GM13977 (cell line): ENCODE results near the gene CHST15.

Experiments used
- DNase-seq: peaks from one replicate; pipeline ENCODE4 v3.0.0; 2012; ENCODE audit warnings: low spot score
- CTCF ChIP-seq: IDR thresholded peaks from 2 replicates; pipeline ENCODE4 v1.5.1; 2012; ENCODE audit warnings: mild to moderate bottlenecking, control low read depth; ENCODE audit not compliant: insufficient read depth; ENCODE audit errors: extremely low read depth, missing control alignments
- in situ Hi-C: fragments of 300-500 bp; cut with MboI; formaldehyde crosslinking; loops from one replicate; pipeline ENCODE4 v1.12.0; 2022; ENCODE audit warnings: low sequenced_read_pairs, low pct_unique_long_range_greater_than_20kb, mixed read lengths, inconsistent platforms; ENCODE audit not compliant: unreplicated experiment

The CHST15 gene

DNA sequence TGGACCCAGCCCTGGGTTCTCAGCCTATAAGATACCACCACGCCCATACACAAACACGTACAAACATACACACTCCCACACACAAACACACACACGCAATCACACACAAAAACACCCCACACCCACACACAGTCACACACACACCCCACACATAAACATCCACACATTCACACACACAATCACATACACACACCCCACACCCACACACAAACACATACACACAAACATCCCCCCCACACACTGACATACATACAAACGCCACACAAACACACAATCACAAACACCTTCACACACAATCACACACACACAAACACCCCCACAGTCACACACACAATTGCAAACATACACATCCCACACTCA lies 122.5 kb downstream of the CHST15 start:
- in situ Hi-C loops: loop anchor here (25.0 kb wide), 1 partner anchor 859 kb away; no protein-coding TSS in a partner anchor
- DNase-seq: no peak
- no peak for TF ChIP-seq CTCF

- in situ Hi-C loops: loop anchor here (25.0 kb wide), 1 partner anchor 858 kb away; no protein-coding TSS in a partner anchor
- no peak for TF ChIP-seq CTCF
- no peak for DNase-seq
These were observed 123.0 kb downstream of the CHST15 start for GRCh38 chr10:123970207-123970926.

GRCh38 chr10:123967626-123968243 lies 125.7 kb downstream of the CHST15 start:
- in situ Hi-C loops: loop anchor here (10.0 to 25.0 kb wide), 2 partner anchors 393 to 855 kb away; no protein-coding TSS in a partner anchor
- TF ChIP-seq CTCF: peak; percentile 90

DNA sequence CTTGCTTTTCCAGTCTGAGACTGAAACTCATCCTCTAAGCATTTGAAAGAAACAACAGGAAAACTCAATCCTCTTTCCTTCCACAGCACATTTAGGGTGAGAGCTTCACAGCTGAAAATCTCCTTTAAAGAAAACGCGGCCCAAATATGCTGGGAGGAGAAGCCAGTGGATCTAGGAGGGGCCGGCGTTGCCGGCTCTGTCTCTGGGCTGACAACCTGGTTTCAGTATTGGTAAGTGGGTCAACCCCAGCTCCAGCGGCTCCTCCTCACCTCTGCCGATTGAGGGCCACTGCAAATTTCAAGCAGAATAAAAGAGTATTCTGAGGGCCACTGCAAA lies 126.5 kb downstream of the CHST15 start:
- no peak for TF ChIP-seq CTCF
- DNase-seq: no peak
- in situ Hi-C loops: loop anchor here (10.0 to 25.0 kb wide), 2 partner anchors 392 to 855 kb away; no protein-coding TSS in a partner anchor

More at GRCh38 chr10:123967626-123968243, 125.7 kb downstream of the CHST15 start:
- peak; percentile 90 for DNase-seq

DNA sequence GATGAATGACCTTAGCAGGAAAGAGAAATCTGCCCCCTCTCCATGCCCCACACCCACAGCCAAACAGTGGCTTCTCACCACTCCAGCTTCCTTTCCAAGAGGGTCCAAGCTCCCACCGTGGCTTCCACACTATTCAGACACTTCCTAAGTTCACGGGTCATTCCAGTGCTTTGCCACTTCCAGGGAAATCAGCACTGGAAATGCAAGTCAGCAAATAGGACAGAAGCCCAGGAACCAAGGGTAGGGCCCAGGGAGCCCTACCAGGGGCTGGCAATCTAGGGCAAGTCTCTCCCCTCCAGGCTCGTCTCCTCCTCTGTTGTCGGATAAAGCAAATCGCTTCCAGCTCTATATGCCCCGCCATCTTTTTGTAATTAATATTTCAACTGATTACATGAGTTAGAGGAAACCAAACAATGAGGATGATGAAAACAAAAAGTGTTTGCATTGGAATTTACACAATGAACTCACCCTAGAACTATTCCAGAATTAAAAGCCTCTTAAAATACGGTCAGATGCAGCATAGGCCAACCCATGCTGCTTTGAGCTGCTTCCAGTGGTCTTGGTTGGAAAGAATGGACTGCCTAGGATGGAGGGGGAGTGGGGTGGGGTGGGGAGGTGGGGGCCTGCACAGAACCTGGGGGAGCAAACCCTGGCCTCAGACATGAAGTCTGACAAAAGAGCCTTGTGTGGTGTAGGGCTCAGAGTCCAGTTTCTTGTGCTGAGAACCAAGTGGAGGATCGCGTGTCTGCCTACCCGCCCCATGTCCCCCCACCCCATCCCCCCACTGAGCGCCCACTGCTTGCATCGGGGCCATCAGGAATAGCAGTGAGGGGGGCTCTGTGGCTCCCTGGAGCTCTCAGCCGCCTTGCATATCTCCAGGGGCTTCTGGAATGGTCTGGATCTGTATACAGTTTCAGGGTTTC lies 127.2 kb downstream of the CHST15 start:
- DNase-seq: no peak
- in situ Hi-C loops: loop anchor here (10.0 to 25.0 kb wide), 2 partner anchors 391 to 854 kb away; no protein-coding TSS in a partner anchor
- no peak for TF ChIP-seq CTCF

- TF ChIP-seq CTCF: no peak
- in situ Hi-C loops: loop anchor here (10.0 to 25.0 kb wide), 2 partner anchors 390 to 853 kb away; no protein-coding TSS in a partner anchor
- DNase-seq: no peak
These were observed 128.4 kb downstream of the CHST15 start for GRCh38 chr10:123964953-123965352.
